Thymus (tissue), 11 donors: ENCODE results near the gene ALLC. TPM values are rescaled to one million over a fixed set of nuclear protein-coding genes. Genes with fewer than 3 reads are reported as not detected.

ENCODE experiments used
- DNase-seq, 9 donors: peaks; one replicate each; pipeline ENCODE4 v3.0.0-alpha.2; 2013; ENCODE audit warnings: low spot score in 9 of 9, low read depth in 6 of 9, missing footprints in 1 of 9
- H3K27ac ChIP-seq, 2 donors: one replicate each; pipeline ENCODE4 v1.5.1; 2013; ENCODE audit warnings: control low read depth in 1 of 2, low read depth in 1 of 2, low read length in 1 of 2, mild to moderate bottlenecking in 1 of 2, moderate library complexity in 1 of 2
- H3K27me3 ChIP-seq, 2 donors: one replicate each; pipeline ENCODE4 v1.5.1; 2013; ENCODE audit warnings: low read length in 1 of 2; ENCODE audit not compliant: control insufficient read depth in 2 of 2, insufficient read depth in 1 of 2
- H3K36me3 ChIP-seq, 2 donors: one replicate each; pipeline ENCODE4 v1.5.1; 2013; ENCODE audit warnings: low read length in 1 of 2, mild to moderate bottlenecking in 1 of 2, moderate library complexity in 1 of 2; ENCODE audit not compliant: control insufficient read depth in 2 of 2, insufficient read depth in 2 of 2
- H3K4me1 ChIP-seq, 2 donors: one replicate each; pipeline ENCODE4 v1.5.1; 2013; ENCODE audit warnings: low read length in 2 of 2; ENCODE audit not compliant: control insufficient read depth in 2 of 2, insufficient read depth in 2 of 2
- H3K4me3 ChIP-seq, 2 donors: one replicate each; pipeline ENCODE4 v1.5.1; 2013; ENCODE audit warnings: low read length in 2 of 2, control low read depth in 1 of 2, mild to moderate bottlenecking in 1 of 2
- H3K9me3 ChIP-seq, 2 donors: one replicate each; pipeline ENCODE4 v1.5.1; 2013; ENCODE audit warnings: low read length in 1 of 2, mild to moderate bottlenecking in 1 of 2; ENCODE audit not compliant: control insufficient read depth in 2 of 2, insufficient read depth in 1 of 2
- WGBS: extraction: QIAGEN DNeasy Blood & Tissue Kit; methylation state at CpG from one replicate; pipeline ENCODE4 v1.1.7; 2013; 5-methylcytosine and 5-hydroxymethylcytosine counted together
- polyA plus RNA-seq: library from polyadenylated mRNA; stranded (reverse); fragments of 200-250 nt; gene quantifications from one replicate; pipeline ENCODE4 v1.2.3, GENCODE V29; 2013
- total RNA-seq: library from RNA; stranded (reverse); fragments of 120-200 nt; gene quantifications from one replicate; pipeline ENCODE4 v1.2.4, GENCODE V29; 2013
- donor health status: healthy.

The ALLC gene
- total and polyA plus RNA-seq, 2 donors, result 0.05 to 0.87 TPM

GRCh38 chr2:3689998-3690748 lies 32.2 kb downstream of the ALLC start:
- H3K27me3 ChIP-seq, result no peaks in the 10 kb centered on the region
- no peak overlapping the region for H3K4me3 ChIP-seq
- H3K9me3 ChIP-seq, result no peaks in the 10 kb centered on the region
- DNase-seq, result no peak
- no peak overlapping the region for H3K27ac ChIP-seq
- no peaks in the 10 kb centered on the region for H3K36me3 ChIP-seq
- no peaks in the 10 kb centered on the region for H3K4me1 ChIP-seq

- Histone ChIP-seq H3K9me3 (no peaks in the 10 kb centered on the region), H3K4me3 (no peak overlapping the region), H3K27me3 (no peaks in the 10 kb centered on the region), H3K36me3 (no peaks in the 10 kb centered on the region), H3K27ac (no peak overlapping the region), H3K4me1 (no peaks in the 10 kb centered on the region)
- no peak for DNase-seq
Observed at GRCh38 chr2:3692375-3692774, 34.4 kb downstream of the ALLC start.

- no peaks in the 10 kb centered on the region for H3K27me3 ChIP-seq
- 95% methylated on average over 3 of the region's 3 CpGs for WGBS
- H3K9me3 ChIP-seq, result no peaks in the 10 kb centered on the region
- H3K27ac ChIP-seq, result no peak overlapping the region
- H3K4me3 ChIP-seq, result no peak overlapping the region
- no peaks in the 10 kb centered on the region for H3K36me3 ChIP-seq
- H3K4me1 ChIP-seq, result no peaks in the 10 kb centered on the region
- DNase-seq, result no peak
Observed at GRCh38 chr2:3696545-3696944, 38.5 kb downstream of the ALLC start.

GRCh38 chr2:3701071-3701470 lies 43.1 kb downstream of the ALLC start:
- no peak for DNase-seq
- H3K27me3 ChIP-seq, result peaks cover 18 to 31% of the 10 kb centered on the region in 2 donors
- peak overlapping the region in 1 of 2 donors; percentile 62 for H3K27ac ChIP-seq
- H3K4me1 ChIP-seq, result no peaks in the 10 kb centered on the region
- no peaks in the 10 kb centered on the region for H3K36me3 ChIP-seq
- peaks cover 0 to 6% of the 10 kb centered on the region in 2 donors for H3K9me3 ChIP-seq
- no peak overlapping the region for H3K4me3 ChIP-seq
- 86% methylated on average over 5 of the region's 5 CpGs for WGBS

GRCh38 chr2:3703236-3703756 lies 45.3 kb downstream of the ALLC start, which contains the start of gene DCDC2C:
Gene DCDC2C (plus strand): TSS chr2:3703575. CDS start chr2:3703752, 177 bp downstream.
- DNase-seq, result no peak
- Histone ChIP-seq H3K4me1 (no peaks in the 10 kb centered on the region), H3K27ac (no peak within 1 kb of the TSS), H3K27me3 (peaks cover 18 to 39% of the 10 kb centered on the region in 2 donors), H3K4me3 (no peak within 1 kb of the TSS), H3K36me3 (no peaks in the 10 kb centered on the region), H3K9me3 (peaks cover 0 to 6% of the 10 kb centered on the region in 2 donors)
- WGBS, result 12% methylated on average over 60 of the region's 60 CpGs

- H3K27me3 ChIP-seq, result peaks cover 18 to 39% of the 10 kb centered on the region in 2 donors
- no peaks in the 10 kb centered on the region for H3K36me3 ChIP-seq
- H3K27ac ChIP-seq, result no peak overlapping the region
- no peak for DNase-seq
- H3K4me1 ChIP-seq, result no peaks in the 10 kb centered on the region
- H3K4me3 ChIP-seq, result no peak overlapping the region
- 39% methylated on average over 73 of the region's 73 CpGs for WGBS
- peaks cover 0 to 6% of the 10 kb centered on the region in 2 donors for H3K9me3 ChIP-seq
Observed at GRCh38 chr2:3703757-3704355, 45.9 kb downstream of the ALLC start.

GRCh38 chr2:3704692-3705091 lies 46.7 kb downstream of the ALLC start:
- H3K9me3 ChIP-seq, result peaks cover 0 to 6% of the 10 kb centered on the region in 2 donors
- WGBS, result 77% methylated on average over 4 of the region's 6 CpGs
- no peak overlapping the region for H3K27ac ChIP-seq
- H3K4me1 ChIP-seq, result no peaks in the 10 kb centered on the region
- no peaks in the 10 kb centered on the region for H3K36me3 ChIP-seq
- no peak overlapping the region for H3K4me3 ChIP-seq
- DNase-seq, result no peak
- H3K27me3 ChIP-seq, result peaks cover 18 to 39% of the 10 kb centered on the region in 2 donors

- 44% methylated on average over 2 of the region's 2 CpGs for WGBS
- Histone ChIP-seq H3K27me3 (peaks cover 18 to 39% of the 10 kb centered on the region in 2 donors), H3K9me3 (peaks cover 0 to 6% of the 10 kb centered on the region in 2 donors), H3K36me3 (no peaks in the 10 kb centered on the region), H3K4me1 (no peaks in the 10 kb centered on the region), H3K4me3 (no peak overlapping the region), H3K27ac (no peak overlapping the region)
- no peak for DNase-seq
Observed at GRCh38 chr2:3705782-3706181, 47.8 kb downstream of the ALLC start.

GRCh38 chr2:3706892-3707291 lies 48.9 kb downstream of the ALLC start:
- peaks cover 16 to 37% of the 10 kb centered on the region in 2 donors for H3K27me3 ChIP-seq
- H3K9me3 ChIP-seq, result peaks cover 0 to 6% of the 10 kb centered on the region in 2 donors
- no peak for DNase-seq
- H3K36me3 ChIP-seq, result no peaks in the 10 kb centered on the region
- 90% methylated on average over 5 of the region's 5 CpGs for WGBS
- no peak overlapping the region for H3K4me3 ChIP-seq
- H3K27ac ChIP-seq, result no peak overlapping the region
- no peaks in the 10 kb centered on the region for H3K4me1 ChIP-seq
